NT2/D1 (cell line): Measurements from ENCODE around the gene PAX9.

Experiments used
- YY1 ChIP-seq: IDR thresholded peaks from 2 replicates; pipeline ENCODE4 v1.6.1; 2011; ENCODE audit not compliant: insufficient read length, insufficient read depth
- ZNF274 ChIP-seq: IDR thresholded peaks from 2 replicates; pipeline ENCODE4 v1.6.1; 2011; ENCODE audit warnings: mild to moderate bottlenecking, low read depth, low read length

- TF ChIP-seq ZNF274 (no peak), YY1 (no peak)
Observed at GRCh38 chr14:36674659-36675058, 13.0 kb downstream of the PAX9 start.
